GM12891 (cell line): ENCODE results near the gene TRAPPC10.

Source experiments
- DNase-seq: peaks from one replicate; pipeline ENCODE4 v3.0.0; 2011; ENCODE audit warnings: low spot score; ENCODE audit not compliant: insufficient read length
- FAIRE-seq: peaks from 2 replicates; lab custom pipeline; 2011; peaks lifted over from hg19 to GRCh38; lab: Jason Lieb, UNC
- PAX5 ChIP-seq: IDR thresholded peaks from 2 replicates; pipeline ENCODE4 v1.6.1; 2011; ENCODE audit warnings: low read length, moderate library complexity, mild to moderate bottlenecking; ENCODE audit not compliant: insufficient read depth, severe bottlenecking
- POLR2A ChIP-seq: IDR thresholded peaks from 2 replicates; pipeline ENCODE4 v1.6.1; 2011; ENCODE audit warnings: low read depth, low read length, control low read depth
- POLR2AphosphoS5 ChIP-seq: IDR thresholded peaks from 2 replicates; pipeline ENCODE4 v1.6.1; 2011; ENCODE audit warnings: low read depth, low read length, control low read depth
- POU2F2 ChIP-seq: IDR thresholded peaks from 2 replicates; pipeline ENCODE4 v1.6.1; 2011; ENCODE audit warnings: low read depth, mild to moderate bottlenecking, control low read depth, low read length, moderate library complexity
- SPI1 ChIP-seq: IDR thresholded peaks from 2 replicates; pipeline ENCODE4 v1.6.1; 2011; ENCODE audit warnings: low read depth, low read length, control low read depth
- TAF1 ChIP-seq: IDR thresholded peaks from 2 replicates; pipeline ENCODE4 v1.6.1; 2011; ENCODE audit warnings: low read depth, low read length, control low read depth

The TRAPPC10 gene

DNA sequence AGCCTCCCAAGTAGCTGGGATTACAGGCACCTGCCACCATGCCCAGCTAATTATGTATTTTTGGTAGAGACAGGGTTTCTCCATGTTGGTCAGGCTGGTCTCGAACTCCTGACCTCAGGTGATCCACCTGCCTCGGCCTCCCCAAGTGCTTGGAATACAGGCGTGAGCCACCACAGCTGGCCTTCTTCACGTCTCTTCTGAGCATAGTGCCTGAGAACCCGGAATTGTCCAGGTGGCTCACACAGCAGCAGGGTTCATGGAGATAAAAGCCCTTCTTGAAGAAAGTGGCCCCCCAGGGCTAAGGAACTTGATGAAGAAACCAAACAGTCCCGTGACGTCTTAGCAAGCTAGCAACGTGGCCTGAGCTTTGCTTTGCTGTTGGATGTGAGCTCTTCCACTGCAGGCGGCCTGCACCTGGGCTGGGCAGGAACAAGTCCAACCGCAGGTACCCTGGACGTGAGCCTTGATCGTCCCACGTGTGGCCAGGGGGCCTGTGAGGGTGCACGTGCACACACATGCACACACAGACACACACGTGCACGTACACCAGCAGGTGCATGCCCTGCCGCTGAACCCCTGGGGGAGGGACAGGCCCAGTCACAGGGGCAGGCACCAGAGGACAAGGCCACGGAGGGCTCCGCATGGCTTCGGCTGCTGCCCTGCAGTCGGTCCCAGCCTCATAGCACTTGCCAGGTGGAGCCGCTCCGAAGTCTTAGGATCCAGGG, 23.4 kb upstream of the TRAPPC10 start:
- TF ChIP-seq SPI1 (no peak), POLR2AphosphoS5 (no peak), TAF1 (no peak), PAX5 (no peak), POU2F2 (no peak), POLR2A (no peak)
- no peak for DNase-seq
- no peak for FAIRE-seq

DNA sequence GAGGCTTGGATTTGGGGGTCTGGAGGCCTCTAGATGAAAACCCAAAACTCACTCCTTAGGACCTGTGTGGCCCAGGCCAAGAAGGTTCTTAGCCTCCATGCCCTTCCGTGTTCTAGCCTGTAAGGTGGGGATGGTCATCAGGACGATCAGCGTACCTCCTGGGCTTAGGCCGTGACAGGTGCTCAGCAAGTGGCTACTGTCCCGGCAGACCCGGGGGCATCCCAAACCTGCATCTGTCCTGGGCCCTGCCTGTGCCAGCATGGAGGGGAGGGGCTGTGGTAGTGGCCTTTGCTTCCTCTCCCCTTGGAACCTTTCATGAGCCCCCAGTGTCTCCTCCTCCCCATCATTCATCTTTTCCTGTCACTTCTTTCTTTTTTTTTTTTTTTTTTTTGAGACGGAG, 22.7 kb upstream of the TRAPPC10 start:
- FAIRE-seq (no peak), DNase-seq (no peak)
- TF ChIP-seq POLR2A (no peak), POU2F2 (no peak), SPI1 (no peak), TAF1 (no peak)

DNA sequence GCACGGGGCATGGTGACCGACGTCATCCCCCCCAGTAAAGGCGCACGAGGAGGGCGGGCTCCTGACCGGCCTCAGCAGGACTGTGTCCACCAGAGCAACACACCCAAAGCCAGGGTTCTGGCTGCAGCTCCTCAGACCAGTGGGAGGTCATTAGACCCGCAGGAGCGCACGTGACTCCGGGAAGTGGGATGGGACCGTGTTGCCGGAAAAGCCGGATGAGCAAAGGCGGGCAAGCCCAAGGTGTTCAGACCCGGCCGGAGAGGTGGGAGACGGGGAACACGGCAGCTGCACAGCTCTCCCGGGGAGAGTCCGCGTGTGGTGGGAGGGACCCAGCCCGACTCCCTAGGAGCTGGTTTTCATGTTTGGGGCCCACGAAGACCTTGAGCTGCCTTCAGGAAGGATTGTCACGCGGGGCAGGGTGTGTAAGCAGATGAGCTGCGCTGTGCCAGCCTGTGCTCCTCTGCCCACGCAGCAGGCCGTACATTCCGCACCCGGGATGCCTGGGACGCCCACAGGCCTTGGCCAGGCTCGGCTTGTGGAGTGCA, 20.6 kb upstream of the TRAPPC10 start:
- FAIRE-seq: no peak
- DNase-seq: no peak
- TF ChIP-seq POLR2A (no peak), PAX5 (no peak), POLR2AphosphoS5 (no peak), TAF1 (no peak), SPI1 (no peak), POU2F2 (no peak)

DNA sequence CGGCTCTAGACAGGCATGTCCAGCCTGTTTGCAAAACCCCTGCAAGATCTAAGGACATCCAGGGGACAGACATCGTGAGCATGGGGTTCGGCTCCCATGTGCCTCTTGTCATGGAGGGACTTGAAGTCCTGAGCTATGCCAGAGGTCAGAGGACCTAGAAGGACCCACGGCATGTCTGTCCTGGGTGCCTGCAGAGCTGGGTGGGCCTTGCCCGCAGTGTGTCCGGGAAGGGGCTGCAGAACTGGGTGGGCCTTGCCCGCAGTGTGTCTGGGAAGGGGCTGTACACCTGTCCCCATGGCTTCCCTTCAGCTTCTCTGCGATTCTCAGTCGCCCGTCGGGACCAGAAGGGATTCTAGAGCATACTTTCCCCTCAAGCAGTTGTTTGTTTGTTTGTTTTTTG, 20.0 kb upstream of the TRAPPC10 start:
- FAIRE-seq: no peak
- no peak for DNase-seq
- TF ChIP-seq PAX5: no peak
- no peak for TF ChIP-seq TAF1
- TF ChIP-seq POLR2AphosphoS5: no peak
- no peak for TF ChIP-seq SPI1
- TF ChIP-seq POU2F2: no peak
- TF ChIP-seq POLR2A: no peak

DNA sequence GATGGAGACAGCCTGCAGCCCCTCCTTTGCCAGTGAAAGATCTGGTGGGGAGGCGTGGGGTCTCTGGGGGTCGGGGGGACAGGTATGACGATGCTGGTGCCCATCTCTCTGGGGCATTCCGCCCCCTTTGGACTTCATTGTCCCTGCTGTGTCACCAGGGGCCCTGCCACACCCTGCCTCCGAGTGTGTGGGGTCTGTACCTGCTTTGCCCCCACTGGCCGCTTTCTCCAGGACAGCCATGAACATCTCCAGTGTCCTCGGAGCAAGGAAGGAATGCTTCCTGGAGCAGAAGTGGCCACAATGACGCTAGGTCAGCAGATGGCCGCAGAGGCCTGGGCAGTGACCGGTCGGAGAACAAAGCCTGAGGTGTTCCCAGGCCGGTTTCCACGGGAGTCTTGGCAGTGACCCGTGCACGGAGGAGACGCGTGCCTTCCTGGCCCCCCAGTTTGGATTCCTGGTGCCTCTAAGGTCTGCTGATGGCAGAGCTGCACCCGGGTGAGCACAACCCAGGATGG, 18.6 kb upstream of the TRAPPC10 start:
- FAIRE-seq (no peak), DNase-seq (no peak)
- TF ChIP-seq POU2F2 (no peak), PAX5 (no peak), POLR2A (no peak), TAF1 (no peak), POLR2AphosphoS5 (no peak), SPI1 (no peak)

DNA sequence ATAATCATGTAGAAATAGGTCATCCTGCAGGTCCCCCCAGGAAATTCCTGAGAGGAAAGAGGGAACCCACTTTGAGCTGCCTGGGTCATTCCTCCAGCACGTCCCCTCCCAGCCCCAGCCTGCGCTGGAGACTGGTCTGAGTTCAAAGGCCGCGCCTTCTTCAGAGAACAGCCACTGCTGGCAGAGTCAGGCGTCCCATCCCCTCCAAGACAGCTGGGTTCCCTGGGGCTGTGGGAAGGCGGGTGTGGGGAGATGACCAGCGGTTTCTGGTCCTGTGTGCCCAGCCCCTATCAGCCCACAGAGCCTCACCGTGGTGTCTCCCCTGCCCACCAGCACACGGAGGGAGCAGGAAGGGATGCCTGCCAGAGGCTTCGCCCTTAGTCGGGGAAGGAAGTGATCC, 18.0 kb upstream of the TRAPPC10 start:
- no peak for DNase-seq
- FAIRE-seq: no peak
- TF ChIP-seq POLR2A (no peak), POU2F2 (no peak), TAF1 (no peak), POLR2AphosphoS5 (no peak), SPI1 (no peak), PAX5 (no peak)

DNA sequence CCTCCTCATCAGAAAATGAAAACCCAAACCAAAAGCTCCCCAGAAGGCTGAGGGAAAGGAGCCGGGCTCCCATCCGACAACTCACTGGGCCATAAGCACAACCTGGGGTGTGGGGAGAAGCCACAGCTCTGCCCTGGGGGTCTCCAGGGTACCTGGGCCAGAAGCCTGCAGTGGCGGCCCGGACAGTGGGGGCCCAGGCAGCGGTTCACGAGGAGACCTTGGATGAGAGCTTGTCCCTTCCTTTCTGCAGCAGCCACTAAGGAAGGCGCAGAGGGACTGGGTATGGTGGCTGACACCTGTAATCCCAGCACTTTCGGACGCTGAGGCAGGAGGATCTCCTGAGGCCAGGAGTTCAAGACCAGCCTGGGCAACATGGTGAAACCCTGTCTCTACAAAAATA, 17.5 kb upstream of the TRAPPC10 start:
- no peak for FAIRE-seq
- TF ChIP-seq POU2F2 (no peak), POLR2AphosphoS5 (no peak), TAF1 (no peak), POLR2A (no peak), SPI1 (no peak), PAX5 (no peak)
- DNase-seq: no peak

DNA sequence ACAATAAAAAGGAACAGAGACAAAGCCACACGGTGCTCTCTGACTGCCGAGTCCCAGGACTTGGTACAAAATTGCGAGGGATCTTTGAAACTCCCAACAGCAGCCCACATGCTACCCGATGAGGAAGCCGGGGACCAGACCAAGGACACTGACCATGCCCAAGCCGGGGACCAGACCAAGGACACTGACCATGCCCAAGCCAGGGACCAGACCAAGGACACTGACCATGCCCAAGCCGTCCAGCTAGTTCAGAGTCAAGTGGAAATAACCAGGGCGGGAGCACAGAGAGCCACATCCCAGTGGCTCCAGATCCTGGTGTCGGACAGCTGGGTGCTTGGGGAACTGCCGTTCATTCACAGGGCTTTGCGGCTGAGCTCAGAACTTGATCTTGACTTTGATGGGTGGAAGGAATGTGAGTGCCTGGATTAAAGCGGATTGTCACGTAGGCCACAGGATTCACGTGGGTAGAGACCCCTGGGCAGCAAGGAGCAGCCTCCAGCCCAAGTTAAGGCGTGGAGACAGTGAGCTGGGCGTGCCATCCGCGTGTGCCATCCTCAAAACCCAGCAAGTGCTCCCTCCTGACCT, 16.5 kb upstream of the TRAPPC10 start:
- FAIRE-seq (no peak), DNase-seq (no peak)
- TF ChIP-seq POU2F2 (no peak), POLR2AphosphoS5 (no peak), PAX5 (no peak), TAF1 (no peak), SPI1 (no peak), POLR2A (no peak)
